Loucy (cell line): ENCODE data around the gene ZFYVE16.
"Not testable (repeated sequence)": the region's sequence is repeated elsewhere in the genome, so short reads cannot be mapped to it uniquely, and the experiment has no call there.

Experiments used
- H2AFZ ChIP-seq: fragments of 200-600 bp; sonication (generic); 2 replicates; pipeline ENCODE4 v1.6.0; 2016; ENCODE audit warnings: antibody characterized with exemption, mild to moderate bottlenecking, low read length, moderate library complexity
- H3F3A ChIP-seq: fragments of 200-600 bp; 2 replicates; pipeline ENCODE4 v1.6.0; 2016; ENCODE audit warnings: antibody characterized with exemption, low read depth, mild to moderate bottlenecking
- H3K27me3 ChIP-seq: fragments of 200-600 bp; sonication (generic); 2 replicates; pipeline ENCODE4 v1.6.1; 2014; ENCODE audit warnings: low read length, mild to moderate bottlenecking; ENCODE audit not compliant: insufficient read depth, poor library complexity, severe bottlenecking
- H3K36me3 ChIP-seq: fragments of 200-600 bp; sonication (generic); 2 replicates; pipeline ENCODE4 v1.6.1; 2016; ENCODE audit warnings: low read length; ENCODE audit not compliant: insufficient read depth
- H3K4me1 ChIP-seq: fragments of 200-600 bp; sonication (generic); 2 replicates; pipeline ENCODE4 v1.5.1; 2014; ENCODE audit warnings: low read length, mild to moderate bottlenecking; ENCODE audit not compliant: insufficient read depth, poor library complexity, severe bottlenecking
- H3K4me2 ChIP-seq: fragments of 200-600 bp; sonication (generic); 2 replicates; pipeline ENCODE4 v1.6.0; 2014; ENCODE audit warnings: antibody characterized with exemption, low read length, low read depth, mild to moderate bottlenecking; ENCODE audit not compliant: poor library complexity, severe bottlenecking
- H3K4me3 ChIP-seq: fragments of 200-600 bp; sonication (generic); 2 replicates; pipeline ENCODE4 v1.5.1; 2014; ENCODE audit warnings: low read length, mild to moderate bottlenecking, mixed read lengths; ENCODE audit not compliant: poor library complexity, severe bottlenecking
- H3K79me2 ChIP-seq: fragments of 200-600 bp; sonication (generic); 2 replicates; pipeline ENCODE4 v1.6.1; 2014; ENCODE audit warnings: low read length; ENCODE audit not compliant: insufficient read depth
- H3K9ac ChIP-seq: fragments of 200-600 bp; sonication (generic); 2 replicates; pipeline ENCODE4 v1.6.0; 2014; ENCODE audit warnings: mild to moderate bottlenecking, low read depth, low read length, moderate library complexity; ENCODE audit not compliant: poor library complexity, severe bottlenecking
- H3K9me2 ChIP-seq: fragments of 200-600 bp; sonication (generic); replicated peaks from 2 replicates; pipeline ENCODE4 v1.6.1; 2016; ENCODE audit warnings: low read depth, low read length, mixed read lengths
- H3K9me3 ChIP-seq: fragments of 200-600 bp; sonication (generic); 2 replicates; pipeline ENCODE4 v1.6.1; 2014; ENCODE audit warnings: mild to moderate bottlenecking, antibody characterized with exemption, low read length, low read depth; ENCODE audit not compliant: insufficient read depth
- H4K20me1 ChIP-seq: fragments of 200-600 bp; sonication (generic); 2 replicates; pipeline ENCODE4 v1.6.0; 2014; ENCODE audit warnings: antibody characterized with exemption, low read length, mild to moderate bottlenecking; ENCODE audit not compliant: insufficient read depth, poor library complexity, severe bottlenecking
- CTCF ChIP-seq: fragments of 200-600 bp; sonication (generic); conservative IDR thresholded peaks from 2 replicates; pipeline ENCODE4 v1.5.1; 2014; ENCODE audit warnings: mild to moderate bottlenecking, antibody characterized with exemption, low read length
- EZH2phosphoT487 ChIP-seq: fragments of 200-600 bp; IDR thresholded peaks from 2 replicates; pipeline ENCODE4 v1.6.1; 2018; ENCODE audit warnings: antibody characterized with exemption, mild to moderate bottlenecking, moderate library complexity, borderline replicate concordance

The ZFYVE16 gene

DNA sequence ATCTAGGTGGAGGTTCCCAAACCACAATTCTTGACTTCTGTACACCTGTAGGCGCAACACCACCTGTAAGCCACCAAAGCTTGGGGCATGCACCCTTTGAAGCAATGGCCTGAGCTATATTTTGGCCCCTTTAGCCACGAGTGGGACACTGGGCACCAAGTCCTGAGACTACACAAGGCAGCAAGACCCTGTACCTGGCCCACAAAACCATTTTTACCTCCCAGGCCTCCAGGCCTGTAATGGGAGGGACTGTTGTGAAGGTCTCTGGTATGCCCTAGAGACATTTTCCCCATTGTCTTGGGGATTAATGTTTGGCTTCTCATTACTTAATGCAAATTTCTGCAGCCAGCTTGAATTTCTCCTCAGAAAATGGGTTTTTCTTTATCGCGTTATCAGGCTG is 55.4 kb downstream of the ZFYVE16 start:
- no peak overlapping the region for H3K9ac ChIP-seq
- H3K36me3 ChIP-seq = peaks cover 49% of the 10 kb centered on the region; the same call in 1 of the 2 replicates
- H3K4me2 ChIP-seq = no peak overlapping the region
- no peak overlapping the region for H2AFZ ChIP-seq
- peaks cover 6% of the 10 kb centered on the region for H3K4me1 ChIP-seq
- no peaks in the 10 kb centered on the region for H3K79me2 ChIP-seq
- peaks cover 16% of the 10 kb centered on the region for H3K9me3 ChIP-seq
- H3F3A ChIP-seq = no peaks in the 10 kb centered on the region
- no peaks in the 10 kb centered on the region for H4K20me1 ChIP-seq
- H3K27me3 ChIP-seq = no peaks in the 10 kb centered on the region
- H3K4me3 ChIP-seq = no peak overlapping the region
- no peaks in the 10 kb centered on the region for H3K9me2 ChIP-seq
- TF ChIP-seq EZH2phosphoT487 (no peak), CTCF (no peak)

GRCh38 chr5:80466669-80467485 is 59.0 kb downstream of the ZFYVE16 start:
- H3K4me1 ChIP-seq = peaks cover 6% of the 10 kb centered on the region
- TF ChIP-seq EZH2phosphoT487 (no peak), CTCF (no peak)
- H3K4me3 ChIP-seq = no peak overlapping the region
- H2AFZ ChIP-seq = no peak overlapping the region
- peaks cover 42% of the 10 kb centered on the region; the same call in 1 of the 2 replicates for H3K36me3 ChIP-seq
- peaks cover 21% of the 10 kb centered on the region for H3K9me3 ChIP-seq
- H3K4me2 ChIP-seq = no peak overlapping the region
- no peaks in the 10 kb centered on the region for H3K27me3 ChIP-seq
- no peaks in the 10 kb centered on the region for H3K9me2 ChIP-seq
- no peaks in the 10 kb centered on the region for H4K20me1 ChIP-seq
- H3F3A ChIP-seq = no peaks in the 10 kb centered on the region
- no peaks in the 10 kb centered on the region for H3K79me2 ChIP-seq
- no peak overlapping the region for H3K9ac ChIP-seq

DNA sequence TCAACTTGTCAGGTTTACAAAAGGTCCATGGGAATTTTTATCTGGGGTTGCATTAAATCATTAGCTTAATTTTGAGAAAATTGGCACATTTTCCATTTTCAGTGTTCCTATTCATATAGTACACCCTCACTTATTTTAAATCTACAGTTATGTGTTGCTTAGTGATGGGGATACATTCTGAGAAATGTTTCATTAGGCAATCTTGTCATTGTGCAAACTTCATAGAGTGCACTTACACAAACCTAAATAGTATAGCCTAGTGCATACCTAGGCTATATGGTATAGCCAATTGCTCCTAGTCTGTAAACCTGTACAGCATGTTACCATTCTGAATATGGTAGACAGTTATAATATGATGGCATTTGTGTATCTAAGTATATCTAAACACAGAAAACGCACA is 60.3 kb downstream of the ZFYVE16 start:
- TF ChIP-seq EZH2phosphoT487 (no peak), CTCF (no peak)

GRCh38 chr5:80470631-80471030 is 62.8 kb downstream of the ZFYVE16 start:
- not testable (repeated sequence) for H2AFZ ChIP-seq, H3K4me3 ChIP-seq, H3K9ac ChIP-seq, H3K79me2 ChIP-seq, H3K4me1 ChIP-seq, H3K9me3 ChIP-seq, H3K27me3 ChIP-seq, H4K20me1 ChIP-seq, H3K9me2 ChIP-seq, H3K4me2 ChIP-seq, H3F3A ChIP-seq
- H3K36me3 ChIP-seq = peaks cover 49% of the 10 kb centered on the region; the same call in 1 of the 2 replicates

More for the DNA sequence above, 60.3 kb downstream of the ZFYVE16 start:
- H3K9me3 ChIP-seq = peaks cover 13% of the 10 kb centered on the region
- H3K4me2 ChIP-seq = no peak overlapping the region
- H3F3A ChIP-seq = no peaks in the 10 kb centered on the region
- H3K4me3 ChIP-seq = no peak overlapping the region
- H3K4me1 ChIP-seq = peaks cover 6% of the 10 kb centered on the region
- H3K79me2 ChIP-seq = no peaks in the 10 kb centered on the region
- no peak overlapping the region for H3K9ac ChIP-seq
- no peak overlapping the region for H2AFZ ChIP-seq
- H3K9me2 ChIP-seq = no peaks in the 10 kb centered on the region
- H3K27me3 ChIP-seq = no peaks in the 10 kb centered on the region
- H3K36me3 ChIP-seq = peaks cover 39% of the 10 kb centered on the region; the same call in 1 of the 2 replicates
- no peaks in the 10 kb centered on the region for H4K20me1 ChIP-seq
